Measurements from ENCODE around the gene AMBRA1.

Gene AMBRA1

GRCh38 chr11:46593550-46594373 lies at the start of gene AMBRA1:
TSS of gene AMBRA1 (minus strand) at chr11:46594023. CDS start at chr11:46548380, 45,643 bp downstream.
- peak; percentile 96 for DNase-seq

- no peak for DNase-seq
These were observed 49.7 kb upstream of the AMBRA1 start for GRCh38 chr11:46643531-46643930.

- no peak for DNase-seq
These were observed 49.0 kb upstream of the AMBRA1 start for GRCh38 chr11:46642627-46643335.

DNA sequence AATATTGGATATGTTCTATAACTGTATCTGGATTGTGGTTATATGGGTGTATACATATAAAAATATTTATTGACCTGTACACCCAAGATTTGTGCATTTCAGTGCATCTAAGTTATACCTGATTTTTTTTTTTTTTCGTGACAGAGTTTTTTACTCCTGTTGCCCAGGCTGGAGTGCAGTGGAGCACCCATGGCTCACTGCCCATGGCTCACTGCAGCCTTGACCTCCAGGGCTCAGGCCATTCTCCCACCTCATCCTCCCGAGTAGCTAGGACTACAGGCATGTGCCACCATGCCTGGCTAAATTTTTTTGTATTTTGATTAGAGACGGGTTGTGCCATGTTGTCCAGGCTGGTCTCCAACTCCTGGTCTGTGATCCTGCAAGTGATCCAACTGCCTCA lies 47.8 kb upstream of the AMBRA1 start:
- DNase-seq: no peak

- DNase-seq: no peak
These were observed 46.4 kb upstream of the AMBRA1 start for GRCh38 chr11:46640036-46640788.

GRCh38 chr11:46639197-46639839 lies 45.5 kb upstream of the AMBRA1 start:
- no peak for DNase-seq

DNA sequence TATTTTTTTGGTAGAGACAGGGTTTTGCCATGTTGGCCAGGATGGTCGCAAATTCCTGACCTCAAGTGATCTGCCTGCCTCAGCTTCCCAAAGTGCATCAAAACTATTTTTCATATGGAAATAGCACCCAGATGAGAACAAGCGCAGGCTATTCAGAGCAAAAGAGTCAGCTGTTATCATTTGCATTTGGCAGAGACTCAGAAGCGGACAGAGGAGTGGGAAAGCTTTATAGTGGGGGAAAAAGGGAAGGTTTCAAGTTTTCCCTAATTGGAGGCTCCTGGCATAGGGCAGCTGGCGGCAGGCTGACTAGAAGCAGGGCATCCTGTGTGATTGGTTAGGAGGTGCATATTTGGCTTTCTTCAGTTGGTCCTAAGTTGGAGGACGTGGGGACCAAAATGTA lies 43.7 kb upstream of the AMBRA1 start:
- DNase-seq: no peak

- DNase-seq: no peak
These were observed 41.8 kb upstream of the AMBRA1 start for GRCh38 chr11:46635557-46636139.

DNA sequence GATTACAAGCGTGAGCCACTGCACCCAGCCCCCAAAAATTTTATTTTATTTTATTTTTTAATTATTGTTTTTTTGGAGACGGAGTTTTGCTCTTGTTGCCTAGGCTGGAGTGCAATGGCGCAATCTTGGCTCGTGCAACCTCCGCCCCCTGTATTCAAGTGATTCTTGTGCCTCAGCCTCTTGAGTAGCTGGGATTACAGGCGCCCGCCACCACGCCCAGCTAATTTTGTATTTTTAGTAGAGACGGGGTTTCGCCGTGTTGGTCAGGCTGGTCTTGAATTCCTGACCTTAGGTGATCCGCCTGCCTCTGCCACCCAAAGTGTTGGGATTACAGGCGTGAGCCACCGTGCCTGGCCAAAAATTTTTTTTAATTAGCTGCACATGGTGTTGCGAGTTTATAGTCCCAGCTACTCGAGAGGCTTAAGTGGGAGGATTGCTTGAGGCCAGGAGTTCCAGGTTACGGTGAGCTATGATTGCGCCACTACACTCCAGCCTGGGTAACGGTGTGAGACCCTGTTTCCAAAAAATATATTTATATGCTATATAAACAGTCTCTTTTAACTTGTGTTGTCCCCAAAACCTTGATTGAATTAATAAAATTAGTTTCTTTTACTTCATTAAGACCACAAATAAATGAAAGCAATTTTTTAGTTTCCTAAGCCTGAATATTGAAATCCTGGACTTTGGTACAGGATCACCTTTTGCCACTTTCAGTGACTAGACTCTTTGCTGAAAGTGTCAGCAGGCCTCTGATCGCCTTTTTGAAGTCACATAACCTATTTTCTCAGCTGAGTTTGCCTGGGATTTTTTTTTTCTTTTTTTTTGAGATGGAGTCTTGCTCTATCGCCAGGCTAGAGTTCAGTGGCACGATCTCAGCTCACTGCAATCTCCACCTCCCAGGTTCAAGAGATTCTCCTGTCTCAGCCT lies 39.7 kb upstream of the AMBRA1 start:
- DNase-seq: no peak

GRCh38 chr11:46632502-46632901 lies 38.7 kb upstream of the AMBRA1 start:
- no peak for DNase-seq

- no peak for DNase-seq
These were observed 37.9 kb upstream of the AMBRA1 start for GRCh38 chr11:46631676-46632075.

- DNase-seq: no peak
These were observed 36.4 kb upstream of the AMBRA1 start for GRCh38 chr11:46630237-46630636.

GRCh38 chr11:46628961-46629360 lies 35.1 kb upstream of the AMBRA1 start:
- DNase-seq: no peak

GRCh38 chr11:46625406-46625805 lies 31.6 kb upstream of the AMBRA1 start:
- DNase-seq: no peak

DNA sequence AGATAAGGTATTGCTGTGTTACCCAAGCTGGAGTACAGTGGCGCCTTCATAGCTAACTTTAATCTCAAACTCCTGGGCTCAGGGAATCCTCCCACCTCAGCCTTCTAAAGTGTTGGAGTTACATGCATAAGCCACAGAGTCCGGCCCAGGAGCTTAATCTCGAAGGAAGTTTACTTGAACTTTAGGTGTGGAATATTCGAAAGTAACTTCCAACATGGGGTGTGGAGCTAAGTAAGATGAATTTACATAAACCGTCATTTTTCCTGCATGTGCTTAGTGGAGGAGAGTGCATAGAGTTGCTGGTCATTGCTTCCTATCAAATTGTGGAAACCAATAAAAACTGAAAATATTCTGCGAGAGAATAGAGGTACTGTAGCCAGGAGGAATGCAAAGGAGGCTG lies 25.0 kb upstream of the AMBRA1 start:
- DNase-seq: peak; percentile 56

DNA sequence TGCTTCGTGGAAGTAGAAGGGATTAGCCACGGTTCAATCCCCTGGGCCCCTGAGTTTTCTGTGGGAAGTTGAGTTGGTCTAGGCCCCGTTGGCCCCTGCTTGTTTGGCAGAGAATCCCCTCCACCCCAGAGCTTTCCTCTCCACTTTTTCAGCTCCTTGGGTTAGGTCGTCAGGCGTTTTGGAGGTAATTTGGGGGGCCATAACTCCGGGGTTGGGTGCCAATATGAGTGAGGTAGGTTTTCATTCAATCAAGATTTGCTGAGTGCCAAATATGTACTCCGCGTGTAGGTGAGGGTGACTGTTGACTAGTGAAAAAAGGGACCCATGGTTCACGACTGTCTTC lies 24.1 kb upstream of the AMBRA1 start:
- no peak for DNase-seq

GRCh38 chr11:46617134-46617971 lies 23.5 kb upstream of the AMBRA1 start, which contains the start of the genes ATG13 and HARBI1:
TSS of gene ATG13 (plus strand) at chr11:46617553. CDS start at chr11:46644292, 26,739 bp downstream.
TSS of gene HARBI1 (minus strand) at chr11:46617227. CDS start at chr11:46616237, 990 bp downstream.
- DNase-seq: peak; percentile 93

DNA sequence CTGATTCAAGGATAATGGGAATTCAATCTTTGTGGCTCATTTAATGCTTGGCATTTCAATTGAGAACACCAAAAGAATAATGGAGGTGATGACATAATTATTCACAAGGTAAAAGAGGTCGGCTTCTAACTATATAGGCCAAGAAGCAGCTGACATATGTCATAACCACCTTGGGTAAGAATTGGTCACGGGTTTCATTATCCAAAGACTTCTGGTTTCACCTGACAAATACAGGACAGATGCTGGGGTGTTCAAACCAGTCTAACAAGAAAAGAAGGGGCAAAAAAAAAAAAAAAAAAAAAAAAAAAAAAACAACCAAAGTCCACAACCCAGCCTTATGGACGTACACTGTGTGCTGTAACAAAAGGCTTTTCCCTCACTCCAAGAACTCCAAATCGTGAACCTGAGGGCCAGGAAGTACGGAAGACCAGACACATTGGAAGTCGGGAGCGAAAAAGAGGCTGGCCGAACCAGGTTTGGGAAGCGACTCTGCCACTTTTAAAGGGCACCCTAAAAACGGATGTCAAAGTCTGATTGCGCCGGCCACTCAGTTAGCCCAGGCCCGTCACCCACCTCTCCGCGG lies 22.8 kb upstream of the AMBRA1 start:
- DNase-seq: no peak

GRCh38 chr11:46615756-46616155 lies 21.9 kb upstream of the AMBRA1 start:
- no peak for DNase-seq

GRCh38 chr11:46612326-46612725 lies 18.5 kb upstream of the AMBRA1 start:
- peak; percentile 74 for DNase-seq
